Sigmoid colon (tissue), 4 donors: ENCODE data around the gene P4HA1.

ENCODE experiments used
- CTCF ChIP-seq, 4 experiments: fragments of 450-650 bp in 3 of 4; fragments of 200-600 bp in 1 of 4; IDR thresholded peaks; one replicate each; pipeline ENCODE4 v1.5.1; 2016 to 2019; ENCODE audit warnings: antibody characterized with exemption in 4 of 4, mild to moderate bottlenecking in 3 of 4, moderate library complexity in 2 of 4
- EP300 ChIP-seq, 4 donors: sonication (generic); formaldehyde crosslinking; IDR thresholded peaks; one replicate each; pipeline ENCODE4 v1.6.1; 2017; ENCODE audit warnings: antibody characterized with exemption in 4 of 4
- POLR2A ChIP-seq, 2 donors: fragments of 450-650 bp; IDR thresholded peaks; one replicate each; pipeline ENCODE4 v1.6.1; 2016; ENCODE audit warnings: antibody characterized with exemption in 2 of 2, mild to moderate bottlenecking in 2 of 2, moderate library complexity in 2 of 2
- POLR2AphosphoS5 ChIP-seq, 4 donors: sonication (generic); formaldehyde crosslinking; IDR thresholded peaks; one replicate each; pipeline ENCODE4 v1.6.1; 2017; ENCODE audit warnings: antibody characterized with exemption in 4 of 4

- no peak for TF ChIP-seq CTCF (IDR thresholded peaks at IDR 0.05)
- peak; percentile 12 to 41 for TF ChIP-seq POLR2A (IDR thresholded peaks at IDR 0.05)
- peak; percentile 31 to 78 (median 56) for TF ChIP-seq POLR2AphosphoS5 (IDR thresholded peaks at IDR 0.05)
- TF ChIP-seq EP300 (IDR thresholded peaks at IDR 0.05) = no peak
Observed at GRCh38 chr10:73096041-73096448, 621 bp downstream of the P4HA1 start.
